ENCODE data around the gene KIFC3. TPM values are rescaled to one million over a fixed set of nuclear protein-coding genes. Genes with fewer than 3 reads are reported as not detected.

Gene KIFC3
- total RNA-seq, 1 donor from 2014 or later: 27.6 TPM

GRCh38 chr16:57844416-57845030, 42.2 kb upstream of the KIFC3 start:
- no peaks in the 10 kb centered on the region for H3K9me3 Mint-ChIP-seq (ENCODE audit: low read depth)
- peaks cover 37% of the 10 kb centered on the region for H3K4me1 Mint-ChIP-seq (ENCODE audit: low read depth)
- no peak for DNase-seq (ENCODE audit: low spot score, unreplicated experiment)
- H3K36me3 Mint-ChIP-seq (ENCODE audit: insufficient read depth): peaks cover 1% of the 10 kb centered on the region
- TF ChIP-seq, protein P1, sequence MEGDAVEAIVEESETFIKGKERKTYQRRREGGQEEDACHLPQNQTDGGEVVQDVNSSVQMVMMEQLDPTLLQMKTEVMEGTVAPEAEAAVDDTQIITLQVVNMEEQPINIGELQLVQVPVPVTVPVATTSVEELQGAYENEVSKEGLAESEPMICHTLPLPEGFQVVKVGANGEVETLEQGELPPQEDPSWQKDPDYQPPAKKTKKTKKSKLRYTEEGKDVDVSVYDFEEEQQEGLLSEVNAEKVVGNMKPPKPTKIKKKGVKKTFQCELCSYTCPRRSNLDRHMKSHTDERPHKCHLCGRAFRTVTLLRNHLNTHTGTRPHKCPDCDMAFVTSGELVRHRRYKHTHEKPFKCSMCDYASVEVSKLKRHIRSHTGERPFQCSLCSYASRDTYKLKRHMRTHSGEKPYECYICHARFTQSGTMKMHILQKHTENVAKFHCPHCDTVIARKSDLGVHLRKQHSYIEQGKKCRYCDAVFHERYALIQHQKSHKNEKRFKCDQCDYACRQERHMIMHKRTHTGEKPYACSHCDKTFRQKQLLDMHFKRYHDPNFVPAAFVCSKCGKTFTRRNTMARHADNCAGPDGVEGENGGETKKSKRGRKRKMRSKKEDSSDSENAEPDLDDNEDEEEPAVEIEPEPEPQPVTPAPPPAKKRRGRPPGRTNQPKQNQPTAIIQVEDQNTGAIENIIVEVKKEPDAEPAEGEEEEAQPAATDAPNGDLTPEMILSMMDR (IDR thresholded peaks at IDR 0.05; ENCODE audit: unreplicated experiment): no peak
- H3K27ac Mint-ChIP-seq: no peak overlapping the region
- peaks cover 62% of the 10 kb centered on the region for H3K27me3 Mint-ChIP-seq
- H3K4me3 Mint-ChIP-seq (ENCODE audit: low read depth): no peak overlapping the region

GRCh38 chr16:57843400-57843799, 41.1 kb upstream of the KIFC3 start:
- H3K27me3 Mint-ChIP-seq: peaks cover 62% of the 10 kb centered on the region
- H3K4me1 Mint-ChIP-seq (ENCODE audit: low read depth): peaks cover 33% of the 10 kb centered on the region
- H3K9me3 Mint-ChIP-seq (ENCODE audit: low read depth): no peaks in the 10 kb centered on the region
- TF ChIP-seq, protein P1 (IDR thresholded peaks at IDR 0.05; ENCODE audit: unreplicated experiment): no peak
- H3K27ac Mint-ChIP-seq: no peak overlapping the region
- H3K4me3 Mint-ChIP-seq (ENCODE audit: low read depth): no peak overlapping the region
- peaks cover 1% of the 10 kb centered on the region for H3K36me3 Mint-ChIP-seq (ENCODE audit: insufficient read depth)
- DNase-seq (ENCODE audit: low spot score, unreplicated experiment): no peak

DNA sequence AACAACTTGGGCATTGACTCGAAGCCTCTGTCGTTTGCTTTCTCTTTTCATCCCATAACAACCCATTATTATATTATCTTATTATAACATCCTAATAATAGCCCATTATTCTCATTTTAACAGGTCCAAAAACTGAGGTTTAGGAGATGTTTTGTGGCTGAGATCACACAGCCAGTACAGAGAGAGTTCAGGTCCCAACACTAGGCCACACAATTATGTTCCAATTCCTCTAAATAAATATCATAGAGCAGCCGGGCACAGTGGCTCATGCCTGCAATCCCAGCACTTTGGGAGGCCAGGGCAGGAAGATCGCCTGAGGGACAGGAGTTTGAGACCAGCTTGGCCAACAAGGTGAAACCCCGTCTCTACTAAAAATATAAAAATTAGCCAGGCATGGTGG, 40.3 kb upstream of the KIFC3 start:
- H3K36me3 Mint-ChIP-seq (ENCODE audit: insufficient read depth): peaks cover 1% of the 10 kb centered on the region
- peak overlapping the region; percentile 90 for H3K27ac Mint-ChIP-seq
- H3K27me3 Mint-ChIP-seq: peaks cover 64% of the 10 kb centered on the region
- TF ChIP-seq, protein P1 (IDR thresholded peaks at IDR 0.05; ENCODE audit: unreplicated experiment): no peak
- H3K9me3 Mint-ChIP-seq (ENCODE audit: low read depth): no peaks in the 10 kb centered on the region
- DNase-seq (ENCODE audit: low spot score, unreplicated experiment): no peak
- peaks cover 37% of the 10 kb centered on the region for H3K4me1 Mint-ChIP-seq (ENCODE audit: low read depth)
- H3K4me3 Mint-ChIP-seq (ENCODE audit: low read depth): no peak overlapping the region

GRCh38 chr16:57840833-57841232, 38.5 kb upstream of the KIFC3 start:
- Mint-ChIP-seq H3K4me3 (ENCODE audit: low read depth) (no peak overlapping the region), H3K27ac (peak overlapping the region; percentile 19), H3K9me3 (ENCODE audit: low read depth) (no peaks in the 10 kb centered on the region), H3K36me3 (ENCODE audit: insufficient read depth) (peaks cover 1% of the 10 kb centered on the region), H3K27me3 (peaks cover 57% of the 10 kb centered on the region), H3K4me1 (ENCODE audit: low read depth) (peaks cover 34% of the 10 kb centered on the region)
- DNase-seq (ENCODE audit: low spot score, unreplicated experiment): no peak
- TF ChIP-seq, protein P1 (IDR thresholded peaks at IDR 0.05; ENCODE audit: unreplicated experiment): no peak

DNA sequence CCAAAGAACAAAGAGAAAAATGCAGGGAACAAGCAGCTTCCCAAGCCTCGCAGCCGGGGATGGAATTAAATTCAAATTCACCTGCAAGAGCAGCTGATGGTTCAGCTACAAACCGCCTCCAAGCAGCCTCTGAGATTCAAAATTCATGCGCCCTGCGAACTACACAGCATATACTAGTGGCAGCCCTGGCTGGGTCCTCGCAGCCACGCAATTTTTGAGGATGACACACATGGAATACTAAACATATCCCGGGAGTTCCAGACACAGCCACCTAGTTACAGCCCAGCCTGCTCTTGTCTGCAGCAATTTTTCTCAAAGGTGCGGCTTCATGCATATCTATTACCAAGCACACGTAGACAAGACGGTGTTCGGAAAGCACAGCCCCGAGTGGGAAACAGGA, 35.9 kb upstream of the KIFC3 start:
- peaks cover 21% of the 10 kb centered on the region for H3K4me1 Mint-ChIP-seq (ENCODE audit: low read depth)

More for the DNA sequence above, 35.9 kb upstream of the KIFC3 start:
- TF ChIP-seq, protein P1 (IDR thresholded peaks at IDR 0.05; ENCODE audit: unreplicated experiment): no peak
- Mint-ChIP-seq H3K27ac (no peak overlapping the region), H3K36me3 (ENCODE audit: insufficient read depth) (peaks cover 1% of the 10 kb centered on the region), H3K9me3 (ENCODE audit: low read depth) (no peaks in the 10 kb centered on the region), H3K4me3 (ENCODE audit: low read depth) (no peak overlapping the region), H3K27me3 (peaks cover 44% of the 10 kb centered on the region)
- DNase-seq (ENCODE audit: low spot score, unreplicated experiment): no peak
